Measurements from ENCODE around the gene SMPD4. TPM values are rescaled to one million over a fixed set of nuclear protein-coding genes. Genes with fewer than 3 reads are reported as not detected.
"Not testable (repeated sequence)": the region's sequence is repeated elsewhere in the genome, so short reads cannot be mapped to it uniquely, and the experiment has no call there.

Gene SMPD4
- total RNA-seq, 1 experiment from 2014 or later, result 24.9 TPM

DNA sequence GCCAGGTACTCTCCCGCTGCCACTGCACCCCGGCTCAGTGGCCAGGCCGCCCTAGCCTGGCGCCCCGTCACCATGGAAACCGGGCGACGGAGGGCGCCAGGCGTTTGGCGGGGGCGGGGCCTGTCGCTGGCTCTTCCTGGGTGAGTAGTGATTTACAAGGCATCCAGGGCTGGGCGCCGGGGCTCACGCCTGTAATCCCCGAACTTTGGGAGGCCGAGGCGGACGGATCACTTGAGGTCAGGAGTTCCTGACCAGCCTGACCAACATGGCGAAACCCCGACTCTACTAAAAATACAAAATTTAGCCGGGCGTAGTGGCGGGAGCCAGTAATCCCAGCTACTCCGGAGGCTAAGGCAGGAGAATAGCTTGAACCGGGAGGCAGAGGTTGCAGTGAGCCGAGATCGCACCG, 36.4 kb downstream of the SMPD4 start, which contains the start of gene CCDC74B:
Gene CCDC74B (minus strand): TSS at position 107 of the 409 bp plus-strand sequence. CDS start 116 bp downstream, outside the sequence.
- H3K9me3 ChIP-seq (replicated peaks); H3K27ac ChIP-seq; H3K36me3 ChIP-seq: not testable (repeated sequence)

DNA sequence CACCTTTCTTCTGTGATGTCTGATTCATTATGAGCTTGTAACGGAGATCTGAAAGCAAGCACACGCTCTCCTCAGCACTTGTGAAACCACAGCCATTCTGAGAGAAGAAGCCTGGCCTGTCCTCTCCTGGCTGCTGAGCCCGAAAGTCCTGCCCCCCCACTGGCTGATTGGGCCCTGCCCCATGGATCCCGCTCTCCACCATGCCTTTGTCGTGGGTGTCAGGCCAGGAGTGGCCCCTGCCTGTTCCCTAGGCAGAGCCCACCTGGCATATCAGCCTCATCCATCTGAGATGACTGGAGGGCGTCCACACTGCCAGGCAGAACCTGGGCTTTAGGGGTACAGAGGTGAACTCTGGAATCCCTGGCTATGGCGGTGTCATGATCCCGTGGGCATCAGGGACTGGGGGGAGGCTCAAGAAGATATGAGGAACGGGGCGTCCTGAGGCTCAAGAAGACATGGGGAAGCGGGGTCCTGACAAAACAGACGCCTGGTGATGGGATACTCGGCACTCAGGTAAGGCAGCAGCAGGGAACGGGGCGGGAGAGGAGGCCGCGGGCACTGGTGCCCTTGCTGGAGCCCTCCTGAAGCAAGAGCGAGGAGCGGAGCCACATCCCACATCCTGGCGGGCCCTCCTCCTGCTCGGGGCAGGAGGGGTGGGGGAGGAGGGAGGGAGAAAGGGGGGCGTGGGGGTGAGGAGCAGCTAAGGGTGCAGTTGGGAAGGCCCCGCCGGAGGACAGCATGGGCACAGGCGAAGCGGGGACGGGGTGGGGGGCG, 37.9 kb downstream of the SMPD4 start:
- not testable (repeated sequence) for H3K4me1 ChIP-seq (replicated peaks); H3K4me3 ChIP-seq; H3K27me3 ChIP-seq (replicated peaks); H3K36me3 ChIP-seq; H3K27ac ChIP-seq; H3K9me3 ChIP-seq (replicated peaks)
- DNase-seq (ENCODE audit: low read depth in 1 of 2, low spot score in 2 of 2), result peak in 1 of 2 experiments; percentile 31

More for the DNA sequence above, 36.4 kb downstream of the SMPD4 start, which contains the start of gene CCDC74B:
- H3K4me3 ChIP-seq, result peak within 1 kb of the TSS; percentile 28
- H3K4me1 ChIP-seq (replicated peaks); H3K27me3 ChIP-seq (replicated peaks): not testable (repeated sequence)
- DNase-seq (ENCODE audit: low read depth in 1 of 2, low spot score in 2 of 2), result peak; percentile 44 to 70

DNA sequence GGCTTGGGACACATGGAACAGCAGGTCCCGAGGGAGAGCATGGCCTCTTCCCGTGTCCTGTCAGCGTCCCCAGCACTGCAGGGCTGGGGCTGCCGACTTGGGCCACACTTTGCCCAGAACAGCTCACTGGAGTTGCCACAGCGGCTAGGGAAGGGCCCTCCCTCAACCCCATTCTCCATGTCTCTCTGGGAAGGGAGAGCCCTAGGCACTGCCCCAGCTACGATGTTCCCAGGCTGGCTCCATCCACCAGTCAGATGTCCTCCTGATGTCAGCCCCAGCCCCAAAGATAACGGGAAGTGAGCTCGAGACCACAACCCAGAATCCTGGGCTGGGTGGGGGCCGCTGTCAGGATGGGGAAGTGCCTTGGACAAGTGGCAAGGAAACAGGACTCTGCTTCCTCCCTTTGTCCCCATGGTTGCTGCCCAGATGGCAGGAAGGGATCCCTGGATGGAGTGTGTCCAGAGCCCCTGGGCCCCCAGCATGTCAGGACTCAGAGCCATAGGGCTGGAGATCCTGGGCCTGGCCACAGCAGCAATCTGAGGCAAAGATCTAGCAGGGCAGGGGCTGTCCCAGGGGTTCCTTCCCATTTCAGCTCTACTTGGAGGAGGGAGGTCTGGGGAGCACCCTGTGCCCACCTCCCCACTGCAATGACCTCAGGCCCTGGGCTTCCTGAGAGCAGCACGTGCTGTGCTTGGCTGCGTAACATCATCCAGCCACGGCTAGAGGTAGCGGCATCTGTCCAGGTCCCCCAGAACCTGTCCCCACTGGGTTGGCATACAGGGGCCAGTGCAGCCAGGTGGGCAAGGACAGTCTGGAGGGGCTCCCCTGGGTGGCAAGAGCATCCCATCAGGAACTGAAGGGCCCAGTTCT, 38.8 kb downstream of the SMPD4 start:
- peak in 1 of 2 experiments; percentile 31 for DNase-seq (ENCODE audit: low read depth in 1 of 2, low spot score in 2 of 2)
- not testable (repeated sequence) for H3K4me3 ChIP-seq; H3K27ac ChIP-seq; H3K27me3 ChIP-seq (replicated peaks); H3K4me1 ChIP-seq (replicated peaks); H3K36me3 ChIP-seq; H3K9me3 ChIP-seq (replicated peaks)

DNA sequence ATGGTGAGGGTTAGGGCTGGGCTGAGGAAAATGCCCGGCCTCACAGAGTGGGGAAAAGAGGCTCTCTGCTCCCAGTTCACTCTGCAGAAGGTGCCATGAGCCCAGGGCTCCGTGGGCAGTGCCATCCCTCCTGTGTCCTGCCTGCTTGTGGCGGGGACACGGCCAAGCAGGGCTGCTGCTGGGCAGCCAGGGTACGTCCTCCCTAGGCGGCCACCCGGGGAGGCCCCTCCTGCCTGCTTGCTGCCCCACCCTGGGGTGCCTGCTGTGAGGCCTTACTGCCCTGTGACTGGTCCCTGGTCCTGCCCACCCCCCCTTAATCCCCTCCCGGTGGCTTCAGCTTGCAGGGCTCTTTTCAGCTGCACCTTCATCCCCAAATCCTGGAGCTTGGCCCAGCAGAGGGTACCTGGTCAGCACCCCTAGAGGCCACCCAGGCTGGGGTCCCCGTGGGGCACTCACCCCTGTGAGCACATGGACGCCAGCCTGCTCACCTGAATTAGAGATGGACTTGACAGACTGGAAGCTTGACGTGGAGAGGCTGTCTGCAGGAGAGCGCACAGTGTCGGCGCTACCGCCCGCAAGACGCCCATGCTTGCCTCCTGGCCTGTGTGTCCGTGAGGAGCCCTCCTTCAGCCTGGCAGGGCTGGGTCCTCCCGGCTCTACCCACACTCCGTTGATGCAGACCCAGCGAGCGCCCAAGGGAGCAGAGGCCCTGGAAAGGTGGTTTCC, 39.6 kb downstream of the SMPD4 start:
- not testable (repeated sequence) for H3K9me3 ChIP-seq (replicated peaks); H3K4me3 ChIP-seq; H3K36me3 ChIP-seq; H3K27me3 ChIP-seq (replicated peaks); H3K4me1 ChIP-seq (replicated peaks); H3K27ac ChIP-seq
- peak in 1 of 2 experiments; percentile 22 for DNase-seq (ENCODE audit: low read depth in 1 of 2, low spot score in 2 of 2)

DNA sequence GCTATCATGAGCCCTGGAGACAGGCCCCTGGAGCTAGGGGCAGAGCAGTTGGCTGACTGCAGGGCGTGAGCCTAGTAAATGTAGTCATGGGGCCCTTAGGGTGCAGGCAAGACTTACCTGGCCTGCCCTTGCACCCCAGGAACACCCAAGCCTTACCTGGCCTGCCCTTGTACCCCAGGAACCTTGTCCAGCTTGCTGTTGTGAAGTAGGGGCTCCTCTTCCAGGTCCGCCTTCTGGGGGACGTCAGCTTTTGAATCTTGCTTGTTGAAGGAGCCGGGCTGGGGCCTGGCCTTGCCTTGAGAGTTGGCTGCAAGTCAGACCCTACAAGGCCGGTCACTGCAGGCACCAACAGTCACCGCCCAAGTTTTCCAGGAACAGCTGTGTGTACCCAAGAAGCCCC, 40.4 kb downstream of the SMPD4 start:
- H3K27ac ChIP-seq; H3K36me3 ChIP-seq; H3K4me1 ChIP-seq (replicated peaks); H3K27me3 ChIP-seq (replicated peaks); H3K9me3 ChIP-seq (replicated peaks); H3K4me3 ChIP-seq: not testable (repeated sequence)
- peak in 1 of 2 experiments; percentile 22 for DNase-seq (ENCODE audit: low read depth in 1 of 2, low spot score in 2 of 2)

DNA sequence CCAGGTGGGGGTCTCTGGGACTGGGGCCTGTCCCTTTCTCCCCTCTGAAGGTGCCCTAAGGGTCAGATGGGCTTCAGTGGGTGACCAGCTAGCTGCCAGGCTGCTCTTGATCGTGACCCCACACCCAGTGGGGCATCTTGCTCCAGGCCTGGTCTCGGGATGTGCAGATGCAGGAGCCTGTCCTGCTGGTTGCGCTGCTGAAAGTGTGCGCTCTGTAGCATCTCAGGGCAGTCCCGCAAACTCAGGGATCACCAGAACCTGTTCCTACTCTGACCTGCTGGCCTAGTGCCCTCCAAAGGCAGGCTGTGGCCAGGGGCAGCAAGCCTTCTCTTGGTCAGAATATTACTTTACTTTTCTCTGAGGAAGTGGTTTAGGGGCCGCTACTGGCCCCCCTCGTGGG, 40.9 kb downstream of the SMPD4 start:
- H3K27ac ChIP-seq; DNase-seq (ENCODE audit: low read depth in 1 of 2, low spot score in 2 of 2); H3K4me1 ChIP-seq (replicated peaks); H3K9me3 ChIP-seq (replicated peaks); H3K4me3 ChIP-seq; H3K36me3 ChIP-seq; H3K27me3 ChIP-seq (replicated peaks): not testable (repeated sequence)

DNA sequence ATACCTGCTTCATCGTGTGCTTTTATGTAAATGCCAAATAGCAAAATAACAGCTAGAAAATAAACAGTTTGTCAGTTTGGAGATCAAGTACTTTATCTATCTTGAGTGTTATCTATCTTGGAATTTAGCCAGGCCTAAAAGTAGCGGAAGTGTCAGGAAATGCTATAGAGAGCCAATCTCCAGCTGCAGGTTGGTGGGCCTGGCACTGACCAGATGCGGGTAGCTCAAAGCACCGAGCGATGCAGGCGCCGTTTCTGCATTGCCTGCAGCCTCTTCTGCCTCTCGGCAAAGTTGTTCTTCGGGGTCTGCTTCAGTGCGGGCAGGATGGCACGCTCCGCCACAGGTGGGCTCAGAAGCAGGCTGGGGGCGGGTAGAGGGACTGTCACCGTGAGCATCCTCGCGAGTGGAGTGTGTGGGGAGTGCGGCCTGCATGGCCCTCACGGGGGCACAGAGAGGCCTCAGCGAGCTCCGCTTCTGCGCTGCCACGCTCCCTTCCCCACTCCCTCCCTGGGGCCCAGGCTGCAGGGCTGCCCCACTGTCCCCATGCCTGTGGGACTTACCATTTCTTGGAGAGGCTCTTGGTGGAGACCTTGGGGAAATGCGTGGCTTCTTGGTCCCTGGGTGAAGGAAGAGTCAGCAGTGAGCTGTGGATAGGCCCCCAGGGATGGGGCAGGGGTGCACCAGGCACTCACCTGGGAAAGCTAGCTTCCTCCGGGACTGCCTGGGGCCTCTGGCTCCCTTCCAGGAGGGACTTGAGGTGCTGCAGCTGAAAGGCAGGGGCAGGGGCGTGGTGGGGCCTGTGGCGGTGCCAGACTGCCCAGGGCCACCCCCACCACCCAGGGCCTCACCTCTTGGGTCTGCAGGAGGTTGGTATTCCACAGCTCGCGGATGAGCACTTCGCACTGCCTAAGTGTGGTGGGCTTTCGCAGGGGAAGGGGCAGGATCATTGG, 41.8 kb downstream of the SMPD4 start:
- not testable (repeated sequence) for H3K9me3 ChIP-seq (replicated peaks)

DNA sequence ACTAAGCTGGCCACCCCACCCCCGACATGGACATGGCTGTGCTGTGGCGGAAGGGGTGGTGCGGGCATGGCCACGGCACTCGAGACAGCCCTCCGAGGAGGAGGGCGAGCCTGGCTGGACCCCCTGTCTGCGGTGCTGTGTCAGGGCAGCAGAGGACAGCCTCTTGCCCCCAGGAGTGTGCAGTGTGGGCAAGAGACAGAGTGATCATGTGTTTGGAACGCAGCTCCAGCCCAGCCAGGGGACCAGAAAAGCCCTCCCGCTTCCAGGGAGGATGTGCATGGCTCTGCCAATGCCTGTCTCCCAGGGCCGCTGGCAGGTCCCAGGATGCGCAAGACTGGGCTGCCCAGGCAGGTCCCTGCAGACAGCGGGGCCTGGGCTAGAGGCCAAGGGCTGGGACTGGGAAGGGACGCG, 42.6 kb downstream of the SMPD4 start:
- not testable (repeated sequence) for H3K4me1 ChIP-seq (replicated peaks); H3K27ac ChIP-seq; H3K36me3 ChIP-seq

More for the DNA sequence above, 41.8 kb downstream of the SMPD4 start:
- not testable (repeated sequence) for H3K27me3 ChIP-seq (replicated peaks); H3K36me3 ChIP-seq; DNase-seq (ENCODE audit: low read depth in 1 of 2, low spot score in 2 of 2); H3K4me3 ChIP-seq; H3K4me1 ChIP-seq (replicated peaks); H3K27ac ChIP-seq

DNA sequence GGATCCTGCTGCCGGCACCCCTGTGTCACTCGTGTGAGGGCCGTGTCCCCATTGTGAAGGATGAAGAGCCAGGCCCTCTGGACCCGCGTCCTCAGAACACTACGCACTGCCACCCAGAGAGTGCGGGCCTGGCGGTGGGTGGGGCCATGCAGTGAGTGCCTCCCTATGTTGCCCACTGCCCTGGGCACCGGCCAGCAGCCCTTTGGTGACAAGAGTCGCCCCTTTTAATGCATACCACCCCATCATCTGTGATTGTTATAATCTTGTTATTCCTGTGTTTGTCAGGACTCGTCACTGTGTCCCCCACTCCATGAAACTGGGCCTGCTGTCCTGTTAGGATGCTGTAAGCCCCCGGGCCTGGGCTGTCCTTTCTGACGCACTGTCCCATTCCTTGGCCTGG, 43.1 kb downstream of the SMPD4 start:
- not testable (repeated sequence) for H3K27ac ChIP-seq; H3K4me3 ChIP-seq; H3K36me3 ChIP-seq; H3K4me1 ChIP-seq (replicated peaks); DNase-seq (ENCODE audit: low read depth in 1 of 2, low spot score in 2 of 2); H3K9me3 ChIP-seq (replicated peaks); H3K27me3 ChIP-seq (replicated peaks)

More for the DNA sequence above, 42.6 kb downstream of the SMPD4 start:
- H3K9me3 ChIP-seq (replicated peaks); DNase-seq (ENCODE audit: low read depth in 1 of 2, low spot score in 2 of 2); H3K4me3 ChIP-seq; H3K27me3 ChIP-seq (replicated peaks): not testable (repeated sequence)

DNA sequence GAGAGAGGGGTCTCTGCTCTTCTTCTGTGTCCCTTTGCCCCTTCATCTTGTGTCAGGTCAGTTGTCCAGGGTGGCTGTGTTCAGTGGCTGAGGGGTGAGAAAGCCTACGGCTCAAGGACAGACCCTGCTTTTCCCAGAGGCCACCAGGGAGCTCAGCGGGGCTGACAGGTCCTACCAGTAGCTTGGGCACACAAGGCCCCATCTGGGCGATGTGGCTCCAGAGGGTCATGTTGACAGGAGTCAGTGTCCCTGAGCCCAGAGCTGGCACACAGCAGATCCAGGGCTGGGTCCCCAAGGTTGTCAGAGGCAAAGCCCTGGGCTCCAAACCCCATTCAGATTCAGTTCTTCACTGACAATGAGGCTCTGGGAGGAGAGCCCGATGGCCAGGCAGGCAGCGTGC, 44.3 kb downstream of the SMPD4 start:
- DNase-seq (ENCODE audit: low read depth in 1 of 2, low spot score in 2 of 2), result peak in 1 of 2 experiments; percentile 27
- H3K4me1 ChIP-seq (replicated peaks); H3K27me3 ChIP-seq (replicated peaks); H3K4me3 ChIP-seq; H3K27ac ChIP-seq; H3K36me3 ChIP-seq; H3K9me3 ChIP-seq (replicated peaks): not testable (repeated sequence)

DNA sequence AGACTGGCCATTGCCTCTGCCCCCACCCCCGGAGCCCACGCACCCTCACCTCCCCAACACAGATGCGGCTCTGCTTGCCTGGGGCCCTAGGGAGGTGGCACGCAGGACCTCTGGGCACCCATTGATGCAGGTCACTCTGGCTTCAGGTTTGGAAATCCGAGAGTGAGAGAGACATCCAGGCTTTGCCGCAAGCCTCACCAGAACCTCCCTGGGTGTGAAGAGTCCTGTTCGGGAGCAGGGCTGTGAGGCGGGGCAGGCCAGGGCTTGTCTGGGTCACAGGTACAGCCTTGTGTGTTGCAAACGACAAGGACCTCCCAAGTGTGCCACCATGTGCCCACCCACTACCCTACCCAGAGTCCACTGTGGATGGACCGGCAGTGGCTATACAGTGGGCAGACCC, 44.9 kb downstream of the SMPD4 start:
- not testable (repeated sequence) for H3K9me3 ChIP-seq (replicated peaks); H3K4me3 ChIP-seq; H3K4me1 ChIP-seq (replicated peaks); H3K36me3 ChIP-seq; H3K27me3 ChIP-seq (replicated peaks); H3K27ac ChIP-seq
- DNase-seq (ENCODE audit: low read depth in 1 of 2, low spot score in 2 of 2), result peak in 1 of 2 experiments; percentile 27

DNA sequence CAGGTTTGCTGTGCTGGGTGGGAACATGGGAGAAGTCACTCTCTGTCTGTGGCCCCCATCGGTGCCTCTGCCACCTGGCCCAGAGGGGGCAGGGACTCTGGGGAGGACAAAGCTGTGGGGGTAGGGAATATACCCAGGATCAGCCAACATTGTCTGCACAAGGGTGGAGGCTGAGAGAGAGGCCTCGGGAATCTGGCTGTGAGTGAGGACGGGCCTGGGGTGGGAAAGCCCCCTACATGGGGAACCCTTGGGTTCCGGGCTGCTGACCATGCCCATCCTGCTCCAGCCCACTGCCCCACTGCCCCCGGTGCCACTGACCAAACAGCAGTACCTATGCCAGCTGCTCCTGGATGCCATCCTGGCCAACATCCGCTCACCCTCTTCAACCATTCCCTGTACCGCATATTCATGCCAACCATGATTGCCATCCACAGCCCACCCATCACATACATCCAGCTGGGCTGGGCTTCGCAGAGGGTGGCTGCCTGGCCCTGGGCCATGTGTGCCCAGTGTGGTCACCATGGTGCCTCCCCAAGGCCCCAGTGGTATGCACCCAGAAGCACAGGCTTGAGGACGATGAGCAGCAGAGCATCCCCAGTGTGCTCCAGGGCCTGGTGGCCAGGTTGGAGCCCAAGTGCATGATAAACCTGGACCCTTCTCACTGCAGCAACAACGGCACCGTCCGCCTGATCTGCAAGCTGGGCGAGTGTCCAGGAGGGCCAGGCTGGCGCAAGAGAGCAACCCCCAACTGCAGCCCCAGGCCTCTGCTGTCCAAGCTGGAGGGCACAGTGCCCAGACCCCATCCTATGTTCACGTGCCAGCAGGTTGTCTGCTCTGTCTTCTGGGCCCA, 45.5 kb downstream of the SMPD4 start:
- H3K36me3 ChIP-seq, result no peaks in the 10 kb centered on the region
- H3K27ac ChIP-seq, result no peak overlapping the region
- H3K4me3 ChIP-seq, result no peak overlapping the region
- no peaks in the 10 kb centered on the region for H3K4me1 ChIP-seq (replicated peaks)
- H3K9me3 ChIP-seq (replicated peaks), result no peaks in the 10 kb centered on the region
- peak in 1 of 2 experiments; percentile 28 for DNase-seq (ENCODE audit: low read depth in 1 of 2, low spot score in 2 of 2)
- H3K27me3 ChIP-seq (replicated peaks), result no peaks in the 10 kb centered on the region; the same call in none of the 2 replicates

All from SJSA1 (cell line).